HepG2 (cell line): ENCODE measurements around the gene ZFP90. TPM values are rescaled to one million over a fixed set of nuclear protein-coding genes. Genes with fewer than 3 reads are reported as not detected.

ENCODE experiments used
- AKAP8 ChIP-seq: sonication (generic); formaldehyde crosslinking; IDR thresholded peaks from 2 replicates; pipeline ENCODE4 v1.5.1; 2020; ENCODE audit warnings: mild to moderate bottlenecking, missing genetic modification reagents
- ARID4A ChIP-seq: sonication (generic); formaldehyde crosslinking; IDR thresholded peaks from 2 replicates; pipeline ENCODE4 v1.5.0; 2020; ENCODE audit warnings: mild to moderate bottlenecking, missing genetic modification reagents, borderline replicate concordance
- ARNT2 ChIP-seq: sonication (generic); formaldehyde crosslinking; IDR thresholded peaks from 2 replicates; pipeline ENCODE4 v1.8.0; 2022; ENCODE audit warnings: mild to moderate bottlenecking, low read depth, missing genetic modification reagents, moderate library complexity
- BRCA1 ChIP-seq: sonication (generic); formaldehyde crosslinking; IDR thresholded peaks from 2 replicates; pipeline ENCODE4 v1.4.0; 2020; ENCODE audit warnings: missing genetic modification reagents
- ELF1 ChIP-seq: sonication (generic); formaldehyde crosslinking; IDR thresholded peaks from 2 replicates; pipeline ENCODE4 v1.4.0; 2020; ENCODE audit warnings: missing genetic modification reagents
- KMT2B ChIP-seq: IDR thresholded peaks from 2 replicates; pipeline ENCODE4 v1.6.1; 2016; ENCODE audit warnings: missing genetic modification reagents, missing compliant biosample characterization
- MATR3 ChIP-seq: sonication (generic); formaldehyde crosslinking; IDR thresholded peaks from 2 replicates; pipeline ENCODE4 v1.4.0; 2020; ENCODE audit warnings: missing genetic modification reagents
- REL ChIP-seq: sonication (generic); formaldehyde crosslinking; conservative IDR thresholded peaks from 2 replicates; pipeline ENCODE4 v1.8.0; 2022; ENCODE audit warnings: mild to moderate bottlenecking, missing genetic modification reagents, moderate library complexity
- RXRB ChIP-seq: IDR thresholded peaks from 2 replicates; pipeline ENCODE4 v1.6.1; 2016; ENCODE audit warnings: borderline replicate concordance, missing genetic modification reagents, missing compliant biosample characterization
- SAP130 ChIP-seq: IDR thresholded peaks from 2 replicates; pipeline ENCODE4 v1.6.1; 2016; ENCODE audit warnings: low read depth
- TARDBP ChIP-seq: sonication (generic); formaldehyde crosslinking; IDR thresholded peaks from 2 replicates; pipeline ENCODE4 v1.8.0; 2022; ENCODE audit warnings: mild to moderate bottlenecking, missing genetic modification reagents
- TBX3 ChIP-seq: fragments of 450-650 bp; IDR thresholded peaks from 2 replicates; pipeline ENCODE4 v1.6.1; 2017; ENCODE audit warnings: antibody characterized with exemption, mild to moderate bottlenecking, inconsistent platforms, borderline replicate concordance
- ZFP36L1 ChIP-seq: sonication (generic); formaldehyde crosslinking; IDR thresholded peaks from 2 replicates; pipeline ENCODE4 v1.8.0; 2022; ENCODE audit warnings: mild to moderate bottlenecking, missing genetic modification reagents, moderate library complexity
- ZNF30 ChIP-seq: sonication (generic); formaldehyde crosslinking; IDR thresholded peaks from 2 replicates; pipeline ENCODE4 v1.5.0; 2020; ENCODE audit warnings: mild to moderate bottlenecking, missing genetic modification reagents
- ZNF430 ChIP-seq: sonication (generic); formaldehyde crosslinking; IDR thresholded peaks from 2 replicates; pipeline ENCODE4 v1.9.0; 2021; ENCODE audit warnings: mild to moderate bottlenecking, missing genetic modification reagents
- ZNF431 ChIP-seq: sonication (generic); formaldehyde crosslinking; IDR thresholded peaks from 2 replicates; pipeline ENCODE4 v1.9.0; 2022; ENCODE audit warnings: missing genetic modification reagents, low read depth, mild to moderate bottlenecking, borderline replicate concordance
- ZNF550 ChIP-seq: sonication (generic); formaldehyde crosslinking; IDR thresholded peaks from 2 replicates; pipeline ENCODE4 v1.4.0; 2020; ENCODE audit warnings: mild to moderate bottlenecking, missing genetic modification reagents, borderline replicate concordance
- ZNF598 ChIP-seq: sonication (generic); formaldehyde crosslinking; IDR thresholded peaks from 2 replicates; pipeline ENCODE4 v1.5.1; 2020; ENCODE audit warnings: mild to moderate bottlenecking, missing genetic modification reagents, borderline replicate concordance
- ZNF703 ChIP-seq: sonication (generic); formaldehyde crosslinking; IDR thresholded peaks from 2 replicates; pipeline ENCODE4 v1.5.1; 2020; ENCODE audit warnings: missing genetic modification reagents, mild to moderate bottlenecking, moderate library complexity, borderline replicate concordance
- ZNF780A ChIP-seq: sonication (generic); formaldehyde crosslinking; IDR thresholded peaks from 2 replicates; pipeline ENCODE4 v1.8.0; 2022; ENCODE audit warnings: mild to moderate bottlenecking, missing genetic modification reagents, moderate library complexity
- ZNF883 ChIP-seq: sonication (generic); formaldehyde crosslinking; IDR thresholded peaks from 2 replicates; pipeline ENCODE4 v1.5.1; 2020; ENCODE audit warnings: mild to moderate bottlenecking, missing genetic modification reagents; ENCODE audit errors: not compliant biosample characterization
- ZNF891 ChIP-seq: sonication (generic); formaldehyde crosslinking; IDR thresholded peaks from 2 replicates; pipeline ENCODE4 v1.5.0; 2020; ENCODE audit warnings: mild to moderate bottlenecking, missing genetic modification reagents
- polyA plus RNA-seq, 8 experiments: library from polyadenylated mRNA; depleted of rRNA in 3 of 8; stranded (reverse) in 7 of 8; unstranded in 1 of 8; fragments of >200 nt; fragmentation: Illumina TruSeq in 4 of 8; extraction: Trizol in 4 of 8; gene quantifications; 2 replicates each; pipeline versions ENCODE4 v1.2.1 to v1.2.3, GENCODE V29; 2011 to 2016; ENCODE audit warnings: low read depth in 4 of 8, missing spikeins in 1 of 8, mixed read lengths in 1 of 8; ENCODE audit not compliant: insufficient read depth in 1 of 8
- total RNA-seq, 5 experiments: library from RNA; depleted of rRNA; stranded (reverse); fragments of >200 nt; fragmentation: Illumina TruSeq; extraction: Trizol; gene quantifications; 2 replicates each; pipeline ENCODE4 v1.2.3, GENCODE V29; 2016; ENCODE audit warnings: low read depth in 1 of 5
- TF ChIP-seq, protein P1 (sequence below): sonication (generic); formaldehyde crosslinking; IDR thresholded peaks from 2 replicates; pipeline ENCODE4 v1.8.1; 2022; ENCODE audit warnings: low read depth, mild to moderate bottlenecking, missing genetic modification reagents

The ZFP90 gene
- total and polyA plus RNA-seq, 2 of the 13 experiments (the other 11 are each of a cell fraction or from before 2014, with no cell fraction given): 17.6 to 18.9 TPM

GRCh38 chr16:68528686-68529379 is 10.3 kb upstream of the ZFP90 start (continued):
- TF ChIP-seq ARID4A (peak; percentile 62; the same call in 1 of the 2 replicates), BRCA1 (CRISPR knock-in tag) (peak; percentile 62; the same call in 1 of the 2 replicates), ZNF883 (CRISPR knock-in tag) (no peak), ARNT2 (CRISPR knock-in tag) (no peak), ZNF891 (CRISPR knock-in tag) (0 out of 2 replicates have a peak, but pooled peaks have one; percentile 61), ZNF598 (CRISPR knock-in tag) (0 out of 2 replicates have a peak, but pooled peaks have one; percentile 70), KMT2B (CRISPR knock-in tag) (no peak), TBX3 (no peak), REL (CRISPR knock-in tag) (no peak), ELF1 (CRISPR knock-in tag) (peak; percentile 17; the same call in 1 of the 2 replicates), ZFP36L1 (no peak), ZNF430 (CRISPR knock-in tag) (no peak), RXRB (CRISPR knock-in tag) (peak; percentile 92), MATR3 (CRISPR knock-in tag) (no peak), ZNF703 (CRISPR knock-in tag) (no peak; the same call in 1 of the 2 replicates), ZNF550 (CRISPR knock-in tag) (no peak), ZNF780A (CRISPR knock-in tag) (no peak), ZNF431 (CRISPR knock-in tag) (no peak), ZNF30 (no peak), AKAP8 (CRISPR knock-in tag) (no peak), SAP130 (CRISPR knock-in tag) (peak; percentile 70), TARDBP (CRISPR knock-in tag) (no peak)
- TF ChIP-seq, protein P1, sequence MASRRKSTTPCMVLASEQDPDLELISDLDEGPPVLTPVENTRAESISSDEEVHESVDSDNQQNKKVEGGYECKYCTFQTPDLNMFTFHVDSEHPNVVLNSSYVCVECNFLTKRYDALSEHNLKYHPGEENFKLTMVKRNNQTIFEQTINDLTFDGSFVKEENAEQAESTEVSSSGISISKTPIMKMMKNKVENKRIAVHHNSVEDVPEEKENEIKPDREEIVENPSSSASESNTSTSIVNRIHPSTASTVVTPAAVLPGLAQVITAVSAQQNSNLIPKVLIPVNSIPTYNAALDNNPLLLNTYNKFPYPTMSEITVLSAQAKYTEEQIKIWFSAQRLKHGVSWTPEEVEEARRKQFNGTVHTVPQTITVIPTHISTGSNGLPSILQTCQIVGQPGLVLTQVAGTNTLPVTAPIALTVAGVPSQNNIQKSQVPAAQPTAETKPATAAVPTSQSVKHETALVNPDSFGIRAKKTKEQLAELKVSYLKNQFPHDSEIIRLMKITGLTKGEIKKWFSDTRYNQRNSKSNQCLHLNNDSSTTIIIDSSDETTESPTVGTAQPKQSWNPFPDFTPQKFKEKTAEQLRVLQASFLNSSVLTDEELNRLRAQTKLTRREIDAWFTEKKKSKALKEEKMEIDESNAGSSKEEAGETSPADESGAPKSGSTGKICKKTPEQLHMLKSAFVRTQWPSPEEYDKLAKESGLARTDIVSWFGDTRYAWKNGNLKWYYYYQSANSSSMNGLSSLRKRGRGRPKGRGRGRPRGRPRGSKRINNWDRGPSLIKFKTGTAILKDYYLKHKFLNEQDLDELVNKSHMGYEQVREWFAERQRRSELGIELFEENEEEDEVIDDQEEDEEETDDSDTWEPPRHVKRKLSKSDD (CRISPR knock-in tag): 0 out of 2 replicates have a peak, but pooled peaks have one; percentile 36
